Endodermal cell (in vitro differentiated cells): ENCODE measurements around the gene NCAPG. TPM values are rescaled to one million over a fixed set of nuclear protein-coding genes. Genes with fewer than 3 reads are reported as not detected.

Experiments
- DNase-seq: peaks from one replicate; pipeline ENCODE4 v3.0.0-alpha.2; 2017
- H3K27ac ChIP-seq: 2 replicates; pipeline ENCODE4 v1.5.1; 2013; ENCODE audit warnings: mild to moderate bottlenecking, low read depth, low read length, moderate library complexity
- H3K27me3 ChIP-seq: 2 replicates; pipeline ENCODE4 v1.6.1; 2013; ENCODE audit warnings: mild to moderate bottlenecking, low read length, moderate library complexity; ENCODE audit not compliant: insufficient read depth, control insufficient read depth, poor library complexity, severe bottlenecking
- H3K36me3 ChIP-seq: 2 replicates; pipeline ENCODE4 v1.7.0; 2013; ENCODE audit warnings: mild to moderate bottlenecking, low read length, moderate library complexity; ENCODE audit not compliant: control insufficient read depth, insufficient read depth
- H3K4me1 ChIP-seq: one replicate; pipeline ENCODE4 v1.7.0; 2013; ENCODE audit warnings: low read length; ENCODE audit not compliant: control insufficient read depth, insufficient read depth
- H3K4me3 ChIP-seq: 2 replicates; pipeline ENCODE4 v1.5.1; 2013; ENCODE audit warnings: mild to moderate bottlenecking, low read length, moderate library complexity
- H3K9ac ChIP-seq: 2 replicates; pipeline ENCODE4 v1.6.1; 2013; ENCODE audit warnings: mild to moderate bottlenecking, low read length, moderate library complexity; ENCODE audit not compliant: poor library complexity, severe bottlenecking; ENCODE audit errors: extremely low read depth
- H3K9me3 ChIP-seq: 2 replicates; pipeline ENCODE4 v1.6.1; 2013; ENCODE audit warnings: mild to moderate bottlenecking, low read length, moderate library complexity; ENCODE audit not compliant: control insufficient read depth
- H3K27ac Mint-ChIP-seq: 2 replicates; pipeline ENCODE4 v1.8.0; 2020; ENCODE audit warnings: mixed read lengths
- H3K27me3 Mint-ChIP-seq: 2 replicates; pipeline ENCODE4 v1.8.0; 2021; ENCODE audit warnings: mild to moderate bottlenecking, mixed read lengths; ENCODE audit not compliant: insufficient read depth
- H3K36me3 Mint-ChIP-seq: 2 replicates; pipeline ENCODE4 v1.8.0; 2020; ENCODE audit warnings: low read depth, mixed read lengths
- H3K4me1 Mint-ChIP-seq: 2 replicates; pipeline ENCODE4 v1.8.0; 2020; ENCODE audit warnings: mixed read lengths
- H3K4me3 Mint-ChIP-seq: 2 replicates; pipeline ENCODE4 v1.8.0; 2020; ENCODE audit warnings: mild to moderate bottlenecking, moderate library complexity, mixed read lengths
- H3K9me3 Mint-ChIP-seq: 2 replicates; pipeline ENCODE4 v1.8.0; 2020; ENCODE audit warnings: mild to moderate bottlenecking, mixed read lengths
- CTCF ChIP-seq: fragments of 200-600 bp; sonication (generic); conservative IDR thresholded peaks from 2 replicates; pipeline ENCODE4 v1.5.0; 2021; ENCODE audit warnings: antibody characterized with exemption, mild to moderate bottlenecking
- WGBS, 2 experiments: methylation state at CpG; one replicate each; pipeline versions ENCODE4 v1.1.5 to v1.1.7; 2013; ENCODE audit warnings: missing lambda C conversion rate in 2 of 2, mixed read lengths in 1 of 2; ENCODE audit not compliant: insufficient coverage in 1 of 2, insufficient read length in 1 of 2; 5-methylcytosine and 5-hydroxymethylcytosine counted together
- total RNA-seq, 2 donors: library from RNA; stranded (reverse); fragmentation: NEBNext Ultra II Directional in 1 of 2; extraction: Animal tissue kit (Norgen Biotek cat#: 25700) in 1 of 2; gene quantifications; 2 replicates in 1 of 2; 3 replicates in 1 of 2; pipeline ENCODE4 v1.2.1, GENCODE V29; 2021

NCAPG gene
- total RNA-seq, 2 donors from 2014 or later, result 37.5 to 47.4 TPM

GRCh38 chr4:17766826-17767458 lies 43.8 kb upstream of the NCAPG start:
- Mint-ChIP-seq H3K4me1 (no peaks in the 10 kb centered on the region), H3K9me3 (peaks cover 27% of the 10 kb centered on the region), H3K4me3 (no peak overlapping the region), H3K27ac (no peak overlapping the region), H3K27me3 (no peaks in the 10 kb centered on the region), H3K36me3 (no peaks in the 10 kb centered on the region)
- H3K9me3 ChIP-seq, result peaks cover 17% of the 10 kb centered on the region
- H3K27me3 ChIP-seq, result no peaks in the 10 kb centered on the region
- no peak for DNase-seq
- no peaks in the 10 kb centered on the region for H3K36me3 ChIP-seq
- no peak overlapping the region for H3K9ac ChIP-seq
- no peak for TF ChIP-seq CTCF
- no peaks in the 10 kb centered on the region for H3K4me1 ChIP-seq
- 93 to 96% methylated on average over 25 to 33 of the region's 33 CpGs for WGBS, 2 experiments
- H3K27ac ChIP-seq, result no peak overlapping the region
- H3K4me3 ChIP-seq, result no peak overlapping the region

GRCh38 chr4:17769406-17770174 lies 41.2 kb upstream of the NCAPG start:
- Mint-ChIP-seq H3K4me1 (no peaks in the 10 kb centered on the region), H3K27ac (no peak overlapping the region), H3K4me3 (no peak overlapping the region), H3K27me3 (peaks cover 3% of the 10 kb centered on the region), H3K36me3 (no peaks in the 10 kb centered on the region), H3K9me3 (peaks cover 25% of the 10 kb centered on the region)
- Histone ChIP-seq H3K4me1 (no peaks in the 10 kb centered on the region), H3K9me3 (peaks cover 17% of the 10 kb centered on the region), H3K27me3 (no peaks in the 10 kb centered on the region), H3K9ac (no peak overlapping the region), H3K4me3 (no peak overlapping the region), H3K27ac (no peak overlapping the region), H3K36me3 (no peaks in the 10 kb centered on the region)
- TF ChIP-seq CTCF, result no peak
- 79 to 82% methylated on average over 5 to 7 of the region's 8 CpGs for WGBS, 2 experiments
- no peak for DNase-seq

- Histone ChIP-seq H3K27ac (no peak overlapping the region), H3K9me3 (peaks cover 12% of the 10 kb centered on the region), H3K9ac (no peak overlapping the region), H3K4me1 (no peaks in the 10 kb centered on the region), H3K36me3 (no peaks in the 10 kb centered on the region), H3K27me3 (no peaks in the 10 kb centered on the region), H3K4me3 (no peak overlapping the region)
- Mint-ChIP-seq H3K27ac (no peak overlapping the region), H3K4me1 (no peaks in the 10 kb centered on the region), H3K9me3 (peaks cover 20% of the 10 kb centered on the region), H3K27me3 (peaks cover 3% of the 10 kb centered on the region), H3K4me3 (no peak overlapping the region), H3K36me3 (no peaks in the 10 kb centered on the region)
- 90 to 93% methylated on average over 2 to 4 of the region's 4 CpGs for WGBS, 2 experiments
- no peak for DNase-seq
- TF ChIP-seq CTCF, result no peak
Measured at GRCh38 chr4:17770845-17771244, 39.9 kb upstream of the NCAPG start.
